NCI-H1048 (cell line): ENCODE measurements around the gene SREBF1.

Source experiments
- DNase-seq: peaks from one replicate; lab custom pipeline; 2025; lab: John Stamatoyannopoulos, UW

Gene SREBF1

GRCh38 chr17:17836818-17837379 is at the start of gene SREBF1:
TSS of gene SREBF1 (minus strand) at chr17:17836986. CDS start at chr17:17836817, 169 bp downstream.
- DNase-seq: no peak

GRCh38 chr17:17886226-17886625 is 49.4 kb upstream of the SREBF1 start:
- no peak for DNase-seq

- no peak for DNase-seq
Measured at GRCh38 chr17:17884391-17885357, 47.9 kb upstream of the SREBF1 start.

GRCh38 chr17:17883801-17884200 is 47.0 kb upstream of the SREBF1 start:
- DNase-seq: no peak

- DNase-seq: no peak
Measured at GRCh38 chr17:17882082-17882581, 45.3 kb upstream of the SREBF1 start.

GRCh38 chr17:17880577-17881196 is 43.9 kb upstream of the SREBF1 start:
- no peak for DNase-seq

GRCh38 chr17:17877529-17878358 is 41.0 kb upstream of the SREBF1 start:
- DNase-seq: no peak

- no peak for DNase-seq
Measured at GRCh38 chr17:17876959-17877528, 40.3 kb upstream of the SREBF1 start.

GRCh38 chr17:17874478-17874877 is 37.7 kb upstream of the SREBF1 start:
- DNase-seq: no peak

GRCh38 chr17:17873450-17873991 is 36.7 kb upstream of the SREBF1 start:
- DNase-seq: no peak

GRCh38 chr17:17872547-17873345 is 36.0 kb upstream of the SREBF1 start:
- no peak for DNase-seq

GRCh38 chr17:17871913-17872312 is 35.1 kb upstream of the SREBF1 start:
- DNase-seq: no peak

GRCh38 chr17:17870247-17870646 is 33.5 kb upstream of the SREBF1 start:
- no peak for DNase-seq

- DNase-seq: no peak
Measured at GRCh38 chr17:17868641-17869522, 32.1 kb upstream of the SREBF1 start.

- DNase-seq: no peak
Measured at GRCh38 chr17:17866897-17867296, 30.1 kb upstream of the SREBF1 start.

- DNase-seq: no peak
Measured at GRCh38 chr17:17866425-17866824, 29.6 kb upstream of the SREBF1 start.

GRCh38 chr17:17865035-17865434 is 28.2 kb upstream of the SREBF1 start:
- no peak for DNase-seq

GRCh38 chr17:17860766-17861107 is 24.0 kb upstream of the SREBF1 start:
- DNase-seq: no peak
